ENCODE results near the gene TTC39A.

Gene TTC39A

DNA sequence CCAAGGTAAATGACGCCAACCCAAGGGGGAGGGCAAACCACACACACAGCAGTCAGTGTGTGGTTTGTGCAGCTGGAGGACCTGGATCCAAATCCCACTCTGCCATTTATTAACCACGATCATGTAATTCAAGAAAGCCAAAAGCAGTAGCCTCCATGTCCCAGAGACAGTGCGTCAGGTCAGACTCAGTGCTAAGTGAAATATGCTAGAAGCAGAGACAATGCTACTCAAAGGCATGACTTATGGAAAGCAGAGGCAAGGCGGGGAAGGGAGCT is 13.6 kb downstream of the TTC39A start:
- TF ChIP-seq, protein P1, sequence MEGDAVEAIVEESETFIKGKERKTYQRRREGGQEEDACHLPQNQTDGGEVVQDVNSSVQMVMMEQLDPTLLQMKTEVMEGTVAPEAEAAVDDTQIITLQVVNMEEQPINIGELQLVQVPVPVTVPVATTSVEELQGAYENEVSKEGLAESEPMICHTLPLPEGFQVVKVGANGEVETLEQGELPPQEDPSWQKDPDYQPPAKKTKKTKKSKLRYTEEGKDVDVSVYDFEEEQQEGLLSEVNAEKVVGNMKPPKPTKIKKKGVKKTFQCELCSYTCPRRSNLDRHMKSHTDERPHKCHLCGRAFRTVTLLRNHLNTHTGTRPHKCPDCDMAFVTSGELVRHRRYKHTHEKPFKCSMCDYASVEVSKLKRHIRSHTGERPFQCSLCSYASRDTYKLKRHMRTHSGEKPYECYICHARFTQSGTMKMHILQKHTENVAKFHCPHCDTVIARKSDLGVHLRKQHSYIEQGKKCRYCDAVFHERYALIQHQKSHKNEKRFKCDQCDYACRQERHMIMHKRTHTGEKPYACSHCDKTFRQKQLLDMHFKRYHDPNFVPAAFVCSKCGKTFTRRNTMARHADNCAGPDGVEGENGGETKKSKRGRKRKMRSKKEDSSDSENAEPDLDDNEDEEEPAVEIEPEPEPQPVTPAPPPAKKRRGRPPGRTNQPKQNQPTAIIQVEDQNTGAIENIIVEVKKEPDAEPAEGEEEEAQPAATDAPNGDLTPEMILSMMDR (IDR thresholded peaks at IDR 0.05; ENCODE audit: insufficient read depth, low read depth, low read length, missing control alignments), result no peak
- no peak overlapping the region for H3K4me3 ChIP-seq (ENCODE audit: low read depth, low read length)
- no peak for DNase-seq (ENCODE audit: low read depth)

DNA sequence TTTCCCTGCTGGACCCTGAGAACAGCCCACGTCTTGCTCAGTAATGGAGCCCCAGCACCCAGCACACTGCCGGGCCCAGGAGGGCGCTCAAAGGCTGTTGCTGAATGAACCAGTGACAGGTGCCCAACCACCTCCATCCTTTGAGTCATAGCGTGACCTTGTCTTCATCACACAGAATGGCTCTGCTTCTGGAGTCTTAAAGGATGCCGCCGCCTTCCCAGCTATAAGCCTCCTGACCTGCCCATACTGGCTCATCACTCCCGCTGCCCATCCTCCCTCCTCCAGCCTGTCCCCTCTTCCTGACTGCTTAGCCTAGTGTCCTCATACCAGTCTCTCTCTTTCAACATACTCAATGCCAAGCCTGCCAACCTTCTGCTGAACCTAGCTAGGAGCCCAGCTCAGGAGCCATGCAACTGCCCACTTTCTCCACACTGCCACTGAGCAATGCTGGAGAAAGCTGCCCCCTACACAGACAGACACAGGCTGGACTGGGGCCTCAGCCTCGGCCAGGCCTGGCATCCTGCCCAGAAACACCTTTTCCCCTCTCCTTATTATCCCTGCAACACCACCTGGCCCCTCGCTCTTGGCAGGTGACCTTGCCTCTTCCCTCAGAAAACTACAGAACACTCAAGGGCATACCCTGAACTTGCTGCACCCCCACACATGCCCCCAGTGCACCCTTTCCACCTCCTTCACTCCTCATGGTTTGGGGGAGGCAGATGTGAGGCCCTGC is 14.1 kb downstream of the TTC39A start:
- no peak for DNase-seq (ENCODE audit: low read depth)
- TF ChIP-seq, protein P1 (IDR thresholded peaks at IDR 0.05; ENCODE audit: insufficient read depth, low read depth, low read length, missing control alignments), result no peak

GRCh38 chr1:51314974-51315373 is 15.4 kb downstream of the TTC39A start:
- TF ChIP-seq, protein P1 (IDR thresholded peaks at IDR 0.05; ENCODE audit: insufficient read depth, low read depth, low read length, missing control alignments), result no peak
- H3K4me3 ChIP-seq (ENCODE audit: low read depth, low read length), result no peak overlapping the region
- no peak for DNase-seq (ENCODE audit: low read depth)

More for the DNA sequence above, 14.1 kb downstream of the TTC39A start:
- no peak overlapping the region for H3K4me3 ChIP-seq (ENCODE audit: low read depth, low read length)

- H3K4me3 ChIP-seq (ENCODE audit: low read depth, low read length), result no peak overlapping the region
- TF ChIP-seq, protein P1 (IDR thresholded peaks at IDR 0.05; ENCODE audit: insufficient read depth, low read depth, low read length, missing control alignments), result no peak
- no peak for DNase-seq (ENCODE audit: low read depth)
These were observed 16.2 kb downstream of the TTC39A start for GRCh38 chr1:51313961-51314777.

GRCh38 chr1:51313268-51313852 is 17.0 kb downstream of the TTC39A start:
- H3K4me3 ChIP-seq (ENCODE audit: low read depth, low read length), result no peak overlapping the region
- TF ChIP-seq, protein P1 (IDR thresholded peaks at IDR 0.05; ENCODE audit: insufficient read depth, low read depth, low read length, missing control alignments), result no peak
- no peak for DNase-seq (ENCODE audit: low read depth)

DNA sequence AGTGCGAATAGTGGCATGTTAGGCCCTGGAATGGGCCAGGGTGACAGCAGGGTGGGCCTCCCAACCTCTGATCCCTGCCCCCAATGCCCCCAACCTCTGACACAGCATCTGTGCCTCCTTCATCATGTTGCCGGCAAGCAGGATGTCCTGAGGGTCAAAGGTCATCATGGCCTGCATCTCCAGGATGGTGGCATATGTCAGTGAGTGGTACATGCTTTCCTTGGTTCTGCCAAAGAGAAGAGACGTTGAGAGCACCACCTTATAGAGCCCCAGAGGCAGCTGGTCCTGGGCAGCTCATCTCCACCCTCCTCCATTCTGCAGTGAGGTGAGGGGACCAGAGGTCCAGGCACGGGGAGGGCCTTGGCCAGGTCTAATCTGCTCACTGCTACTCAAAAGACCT is 17.6 kb downstream of the TTC39A start:
- no peak for DNase-seq (ENCODE audit: low read depth)
- TF ChIP-seq, protein P1 (IDR thresholded peaks at IDR 0.05; ENCODE audit: insufficient read depth, low read depth, low read length, missing control alignments), result no peak
- H3K4me3 ChIP-seq (ENCODE audit: low read depth, low read length), result no peak overlapping the region

Data from GM12865 (cell line).